HAP-1 (cell line): ENCODE measurements around the gene ABCA3.
A peak's percentile ranks its signal among the peaks of the same experiment; 100 is the strongest.
"Not testable (repeated sequence)": the region's sequence is repeated elsewhere in the genome, so short reads cannot be mapped to it uniquely, and the experiment has no call there.

ENCODE experiments used
- DNase-seq, 2 experiments: peaks; one replicate each; pipeline ENCODE4 v3.0.0-alpha.2; 2016 to 2020; ENCODE audit warnings: low spot score in 2 of 2
- H3K27me3 ChIP-seq: fragments of 250-450 bp; sonication (Bioruptor Pico); 2 replicates; pipeline ENCODE4 v1.5.1; 2020; ENCODE audit warnings: low read depth, mild to moderate bottlenecking, moderate library complexity
- H3K36me3 ChIP-seq: fragments of 250-450 bp; sonication (Bioruptor Pico); replicated peaks from 2 replicates; pipeline ENCODE4 v1.5.1; 2020; ENCODE audit warnings: mild to moderate bottlenecking
- H3K4me1 ChIP-seq: fragments of 250-450 bp; sonication (Bioruptor Pico); 2 replicates; pipeline ENCODE4 v1.5.1; 2020; ENCODE audit warnings: mild to moderate bottlenecking
- H3K4me3 ChIP-seq: fragments of 250-450 bp; sonication (Bioruptor Pico); 2 replicates; pipeline ENCODE4 v1.5.1; 2020; ENCODE audit warnings: mild to moderate bottlenecking, moderate library complexity
- H3K9me3 ChIP-seq: fragments of 250-450 bp; sonication (Bioruptor Pico); 2 replicates; pipeline ENCODE4 v1.5.1; 2020; ENCODE audit warnings: mild to moderate bottlenecking, moderate library complexity
- in situ Hi-C: fragments of 300-500 bp; cut with MboI; formaldehyde crosslinking; loops from 3 replicates; pipeline ENCODE4 v1.14.3; 2020; ENCODE audit warnings: low sequenced_read_pairs, inconsistent platforms, mixed read lengths

The ABCA3 gene

DNA sequence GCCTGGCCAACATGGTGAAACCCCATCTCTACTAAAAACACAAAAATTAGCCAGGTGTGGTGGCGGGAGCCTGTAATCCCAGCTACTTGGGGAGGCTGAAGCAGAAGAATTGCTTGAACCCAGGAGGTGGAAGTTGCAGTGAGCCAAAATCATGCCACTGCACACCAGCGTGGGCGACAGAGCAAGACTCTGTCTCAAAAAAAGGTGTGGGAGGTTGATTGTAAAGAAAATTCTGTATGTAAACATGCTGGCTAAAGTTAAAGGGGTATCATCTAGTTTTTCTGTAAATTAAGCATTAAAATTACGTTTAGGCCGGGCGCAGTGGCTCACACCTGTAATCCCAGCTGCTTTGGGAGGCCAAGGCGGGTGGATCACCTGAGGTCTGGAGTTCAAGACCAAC lies 82.0 kb downstream of the ABCA3 start:
- H3K4me1 ChIP-seq, DNase-seq, H3K9me3 ChIP-seq, H3K27me3 ChIP-seq, in situ Hi-C loops, H3K4me3 ChIP-seq: not testable (repeated sequence)
- H3K36me3 ChIP-seq: peaks cover 97% of the 10 kb centered on the region

DNA sequence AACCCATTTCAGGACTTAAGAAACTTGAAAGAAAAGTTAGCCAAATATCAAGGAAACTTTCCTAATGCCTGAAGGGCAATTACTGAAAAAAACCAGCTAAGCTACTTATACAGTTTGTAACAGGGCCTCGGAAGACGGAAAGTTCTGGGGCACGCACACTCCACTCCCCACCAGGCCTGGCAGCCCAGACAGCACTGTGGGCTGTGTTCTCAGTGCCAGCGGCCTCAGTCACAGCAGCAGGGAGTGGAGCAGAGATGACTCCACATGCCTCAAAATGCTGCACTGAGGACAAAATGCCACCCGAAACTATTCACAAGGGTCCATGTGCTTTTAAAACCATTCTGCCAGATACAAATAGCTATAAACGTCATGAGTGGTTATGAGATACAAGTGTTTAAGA lies 82.8 kb downstream of the ABCA3 start:
- Histone ChIP-seq H3K4me1 (no peaks in the 10 kb centered on the region), H3K4me3 (no peak overlapping the region), H3K27me3 (no peaks in the 10 kb centered on the region), H3K36me3 (peaks cover 94% of the 10 kb centered on the region), H3K9me3 (no peaks in the 10 kb centered on the region)
- no peak for DNase-seq
- in situ Hi-C loops: no loop called here

DNA sequence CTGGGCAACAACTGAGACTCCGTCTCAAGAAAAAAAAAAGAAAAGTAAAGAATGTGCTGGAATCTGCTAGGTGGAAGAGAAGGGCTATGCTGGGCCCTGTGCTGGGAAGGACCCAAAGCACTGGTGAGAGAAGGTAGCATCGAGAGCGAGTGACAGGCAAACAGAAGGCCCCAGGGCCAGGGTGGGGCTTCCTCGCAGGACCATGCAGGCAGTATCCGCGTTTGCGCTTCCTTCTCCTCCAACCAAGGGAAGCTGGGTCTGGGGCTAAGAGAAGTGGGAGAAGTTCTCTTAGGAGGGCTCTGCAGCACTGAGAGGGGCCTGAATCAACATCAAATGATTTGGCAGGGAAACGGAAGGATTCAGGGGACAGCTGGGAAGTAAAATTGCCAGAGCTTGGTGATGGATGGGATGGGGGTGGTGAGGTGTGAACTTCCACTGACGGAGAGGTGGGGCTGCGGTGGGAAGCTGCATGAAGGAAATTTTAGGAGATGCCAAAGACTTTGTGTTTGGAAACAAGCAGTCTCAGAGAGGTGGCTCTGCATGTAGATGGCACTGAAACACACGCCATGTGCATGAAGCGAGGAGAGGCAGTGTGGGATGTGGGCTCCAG lies 83.9 kb downstream of the ABCA3 start:
- Histone ChIP-seq H3K36me3 (peaks cover 93% of the 10 kb centered on the region), H3K4me1 (peaks cover 5% of the 10 kb centered on the region; the same call in 1 of the 2 replicates), H3K4me3 (no peak overlapping the region), H3K27me3 (no peaks in the 10 kb centered on the region), H3K9me3 (no peaks in the 10 kb centered on the region)
- in situ Hi-C loops: no loop called here
- DNase-seq: no peak

DNA sequence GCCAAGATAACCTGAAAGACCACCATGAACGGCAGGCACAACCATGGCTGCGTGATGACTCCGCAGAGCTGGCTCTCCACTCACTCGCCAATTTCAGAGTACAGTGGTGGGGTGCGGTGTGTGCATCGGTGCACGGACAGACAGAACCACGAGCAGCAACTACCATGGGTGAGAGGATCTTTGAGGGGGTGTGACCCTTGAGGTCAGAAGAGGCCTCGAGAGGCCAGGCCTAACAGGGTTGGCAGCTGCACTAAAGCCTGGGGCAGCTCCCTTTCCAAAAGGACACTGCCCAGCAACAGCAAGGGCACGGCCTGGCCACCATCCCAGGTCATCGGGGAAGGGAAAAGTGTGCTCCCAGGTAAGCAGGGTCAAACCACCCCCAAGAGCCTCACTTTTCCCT lies 87.2 kb downstream of the ABCA3 start:
- H3K4me3 ChIP-seq: no peak overlapping the region
- H3K27me3 ChIP-seq: no peaks in the 10 kb centered on the region
- peaks cover 73% of the 10 kb centered on the region for H3K36me3 ChIP-seq
- no peak for DNase-seq
- H3K4me1 ChIP-seq: peaks cover 5% of the 10 kb centered on the region; the same call in 1 of the 2 replicates
- in situ Hi-C loops: no loop called here
- H3K9me3 ChIP-seq: no peaks in the 10 kb centered on the region

DNA sequence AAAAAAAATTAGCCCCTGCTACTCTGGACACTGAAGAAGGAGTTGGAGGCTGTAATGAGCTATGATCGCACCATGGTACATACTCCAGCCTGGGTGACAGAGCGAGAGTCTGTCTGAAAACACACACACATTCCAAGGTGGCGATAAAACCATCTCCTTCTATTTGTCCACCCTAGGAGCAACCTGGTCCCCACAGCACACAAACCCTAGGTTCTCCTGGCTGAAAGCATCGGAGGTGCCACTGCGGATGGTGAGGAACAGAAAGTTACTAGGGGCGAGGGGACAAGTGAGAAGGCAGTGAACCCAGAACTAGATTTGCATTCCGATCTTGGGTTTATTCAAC lies 87.8 kb downstream of the ABCA3 start:
- peaks cover 73% of the 10 kb centered on the region for H3K36me3 ChIP-seq
- no peaks in the 10 kb centered on the region for H3K27me3 ChIP-seq
- no peak overlapping the region for H3K4me3 ChIP-seq
- no peaks in the 10 kb centered on the region for H3K9me3 ChIP-seq
- in situ Hi-C loops: no loop called here
- no peak for DNase-seq
- peaks cover 5% of the 10 kb centered on the region; the same call in 1 of the 2 replicates for H3K4me1 ChIP-seq

DNA sequence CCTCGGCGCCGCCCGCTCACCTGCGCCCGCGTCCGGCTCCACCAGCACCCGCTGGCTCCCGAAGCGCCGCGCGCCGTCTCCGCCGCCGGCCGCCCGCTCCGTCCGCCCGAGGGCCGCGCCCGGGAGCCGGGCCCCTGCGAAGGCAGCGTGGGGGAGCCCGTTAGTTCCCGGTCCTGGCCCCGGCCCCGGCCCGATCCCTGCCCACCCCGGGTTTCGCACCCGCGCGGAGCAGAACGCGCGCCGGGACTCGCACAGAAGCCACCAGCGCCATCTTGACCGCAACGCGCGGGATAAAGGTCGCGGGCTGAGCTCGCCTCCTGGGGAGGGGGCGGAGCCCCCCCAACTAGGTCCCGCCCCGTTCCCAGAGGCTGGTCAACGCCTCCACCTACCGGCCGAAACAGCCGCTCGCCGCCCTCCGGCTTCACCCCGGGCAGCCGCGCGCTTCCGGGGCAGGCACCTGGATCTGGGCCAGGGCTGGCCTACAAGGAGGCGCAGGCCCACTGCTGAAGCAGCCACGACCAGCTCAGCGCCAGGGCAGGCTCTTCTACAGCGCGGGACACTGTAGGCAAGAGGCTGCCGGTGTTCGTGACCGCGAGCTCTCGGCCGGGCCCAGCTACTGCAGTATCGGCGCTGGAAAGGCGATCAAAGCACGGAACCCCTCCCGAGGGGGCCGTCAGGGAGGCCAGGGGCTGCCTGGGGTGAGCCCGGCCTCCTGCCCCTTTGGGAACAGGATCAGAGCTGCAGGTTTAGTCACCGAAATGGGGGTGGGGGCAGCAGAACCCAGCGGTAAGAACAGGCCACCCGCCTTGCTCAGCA lies 89.0 kb downstream of the ABCA3 start, which contains the start of gene ECI1:
ECI1 (minus strand) TSS at position 292 of the 816 bp plus-strand sequence; CDS start at position 271, 21 bp downstream.
- Histone ChIP-seq H3K9me3 (no peaks in the 10 kb centered on the region), H3K4me1 (peaks cover 5% of the 10 kb centered on the region; the same call in 1 of the 2 replicates), H3K27me3 (no peaks in the 10 kb centered on the region), H3K4me3 (peak within 1 kb of the TSS; percentile 65), H3K36me3 (peaks cover 73% of the 10 kb centered on the region)
- in situ Hi-C loops: no loop called here
- DNase-seq: peak; percentile 90 to 98

DNA sequence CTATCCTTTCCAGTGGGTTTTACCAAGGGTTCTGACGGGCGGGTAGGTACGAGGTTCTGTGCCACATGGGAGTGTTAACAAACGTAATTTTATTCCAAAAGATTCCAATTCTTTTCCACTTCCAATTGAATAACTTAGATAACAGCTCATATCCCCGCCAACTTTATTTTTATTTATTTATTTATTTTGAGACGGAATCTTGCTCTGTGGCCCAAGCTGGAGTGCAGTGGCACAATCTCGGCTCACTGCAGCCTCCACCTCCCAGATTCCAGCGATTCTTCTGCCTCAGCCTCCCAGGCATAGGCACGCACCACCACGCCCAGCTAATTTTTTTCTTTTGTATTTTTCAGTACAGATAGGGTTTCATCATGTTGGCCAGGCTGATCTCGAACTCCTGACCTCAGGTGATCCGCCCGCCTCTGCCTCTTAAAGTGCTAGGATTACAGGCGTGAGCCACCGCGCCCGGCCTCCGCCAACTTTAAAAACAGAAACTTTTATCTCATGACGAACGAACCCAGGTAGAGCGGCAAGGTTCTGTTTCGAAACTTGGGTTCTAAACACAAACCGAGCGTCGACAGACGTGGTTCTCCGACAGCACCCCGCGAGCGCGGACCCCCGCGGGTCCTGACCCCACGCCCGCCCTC lies 89.8 kb downstream of the ABCA3 start:
- in situ Hi-C loops: no loop called here
- peak overlapping the region; percentile 65 for H3K4me3 ChIP-seq
- H3K36me3 ChIP-seq: peaks cover 73% of the 10 kb centered on the region
- H3K27me3 ChIP-seq: no peaks in the 10 kb centered on the region
- no peaks in the 10 kb centered on the region for H3K9me3 ChIP-seq
- peak; percentile 40 to 67 for DNase-seq
- H3K4me1 ChIP-seq: peaks cover 5% of the 10 kb centered on the region; the same call in 1 of the 2 replicates

DNA sequence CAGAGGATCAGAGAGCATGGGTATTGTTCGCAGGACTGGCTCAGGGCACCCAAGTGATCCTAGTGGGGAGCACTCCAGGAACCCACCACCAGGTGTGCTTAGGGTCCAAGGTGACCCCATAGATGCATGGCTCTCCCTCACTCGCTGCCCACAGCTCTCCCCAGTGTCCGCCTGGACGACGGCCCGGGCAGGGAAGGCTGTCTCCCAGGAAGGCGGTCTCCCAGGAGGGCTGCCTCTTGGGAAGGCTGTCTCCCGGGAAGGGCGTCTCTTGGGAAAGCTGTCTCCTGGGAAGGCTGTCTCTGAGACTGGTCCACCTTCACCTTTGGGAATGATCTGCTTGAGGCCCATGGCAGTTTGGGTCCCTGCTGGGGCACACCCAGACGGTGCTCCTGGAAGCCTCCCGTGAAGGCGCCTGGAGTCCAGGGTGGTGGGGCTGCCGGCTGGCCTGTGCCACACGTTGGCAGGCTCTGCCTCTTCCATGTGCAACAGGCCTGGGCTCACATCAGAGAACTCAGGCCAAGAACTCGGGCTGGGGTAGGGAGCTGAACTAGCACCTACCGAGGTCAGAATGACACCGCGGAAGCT lies 94.1 kb downstream of the ABCA3 start:
- Histone ChIP-seq H3K9me3 (no peaks in the 10 kb centered on the region), H3K27me3 (no peaks in the 10 kb centered on the region), H3K4me1 (no peaks in the 10 kb centered on the region), H3K36me3 (peaks cover 78% of the 10 kb centered on the region), H3K4me3 (no peak overlapping the region)
- DNase-seq: no peak
- in situ Hi-C loops: no loop called here

DNA sequence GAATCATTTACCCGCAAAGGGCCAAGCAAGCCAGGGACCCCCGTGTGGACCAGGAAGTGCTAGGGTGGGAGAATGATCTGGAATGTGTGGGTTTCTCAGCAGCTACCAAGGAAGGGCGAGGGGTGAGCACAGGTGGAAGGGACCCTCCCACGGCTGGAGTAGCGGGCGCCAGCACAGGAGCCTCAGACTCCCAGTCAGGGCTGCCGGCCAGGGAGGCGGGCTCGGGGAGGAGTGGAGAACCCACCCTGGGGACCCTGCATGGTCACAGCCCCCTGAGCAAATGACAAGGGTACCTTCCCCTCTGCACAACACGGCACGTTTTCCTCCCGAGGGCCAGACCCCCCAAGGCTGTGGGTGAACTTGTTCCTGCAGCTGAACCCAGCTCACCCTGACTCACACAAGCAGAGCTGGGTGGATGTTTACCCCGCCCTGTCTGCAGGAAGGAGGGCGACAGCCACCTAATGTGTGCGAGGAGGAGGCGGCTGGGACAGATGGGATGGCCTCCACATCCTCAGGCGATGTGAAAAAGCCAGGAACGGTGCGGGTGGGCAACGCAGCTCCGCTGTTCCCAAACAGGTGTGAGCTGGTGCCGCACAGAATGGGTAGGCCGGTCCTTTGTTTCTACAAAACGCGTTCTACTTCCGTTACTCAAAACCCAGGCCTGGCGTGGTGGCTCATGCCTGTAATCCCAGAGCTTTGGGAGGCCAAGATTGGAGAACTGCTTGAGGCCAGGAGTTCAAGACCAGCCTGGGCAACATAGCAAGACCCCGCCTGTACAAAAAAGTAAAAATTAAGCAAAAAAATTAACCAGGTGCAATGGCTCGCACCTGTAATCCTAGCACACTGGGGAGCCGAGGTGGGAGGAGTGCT lies 95.4 kb downstream of the ABCA3 start:
- DNase-seq: no peak
- Histone ChIP-seq H3K4me3 (no peak overlapping the region), H3K9me3 (no peaks in the 10 kb centered on the region), H3K27me3 (no peaks in the 10 kb centered on the region), H3K36me3 (peaks cover 81% of the 10 kb centered on the region), H3K4me1 (no peaks in the 10 kb centered on the region)
- in situ Hi-C loops: no loop called here

DNA sequence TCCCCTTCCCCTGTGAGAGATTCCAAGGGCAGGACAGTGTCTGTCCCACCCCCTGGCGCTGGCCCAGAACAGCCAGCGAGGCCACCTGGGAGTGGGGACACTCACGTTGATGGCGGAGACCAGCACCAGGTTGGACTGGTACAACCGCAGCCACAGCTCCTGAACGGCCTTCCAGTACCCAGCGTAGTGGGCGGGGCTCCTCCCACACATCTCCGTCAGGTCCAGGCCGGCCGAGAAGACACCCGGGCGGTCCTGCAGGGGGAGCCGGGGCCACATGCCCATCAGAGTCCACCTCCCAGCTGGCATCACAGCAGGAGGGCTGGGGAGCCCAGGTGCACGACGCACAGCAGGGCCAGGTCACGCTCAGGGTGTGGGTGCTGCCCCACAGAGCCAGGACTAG lies 96.2 kb downstream of the ABCA3 start:
- H3K27me3 ChIP-seq: no peaks in the 10 kb centered on the region
- no peak overlapping the region for H3K4me3 ChIP-seq
- peak in 1 of 2 experiments; percentile 47 for DNase-seq
- in situ Hi-C loops: no loop called here
- H3K9me3 ChIP-seq: no peaks in the 10 kb centered on the region
- H3K4me1 ChIP-seq: no peaks in the 10 kb centered on the region
- H3K36me3 ChIP-seq: peaks cover 85% of the 10 kb centered on the region

DNA sequence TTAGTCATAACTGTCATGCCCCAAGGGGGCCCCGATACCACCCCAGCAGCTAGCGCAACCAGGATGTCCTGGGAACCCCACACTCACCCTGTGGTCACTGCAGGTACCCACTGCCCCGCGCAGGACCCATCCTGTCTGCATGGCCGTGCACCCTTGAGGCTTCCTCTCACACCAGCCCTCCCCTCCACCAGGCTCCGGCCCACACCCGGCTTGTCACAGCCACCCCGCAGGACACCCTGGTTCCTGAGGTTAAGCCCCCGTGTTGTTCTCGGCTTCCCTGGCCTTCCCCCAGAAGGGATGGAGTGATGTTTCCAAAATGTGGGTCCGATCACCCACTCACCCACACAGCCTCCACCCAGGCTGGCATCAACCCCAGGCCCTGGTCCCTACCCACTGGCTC lies 96.7 kb downstream of the ABCA3 start:
- in situ Hi-C loops: no loop called here
- no peak overlapping the region for H3K4me3 ChIP-seq
- no peaks in the 10 kb centered on the region for H3K27me3 ChIP-seq
- H3K9me3 ChIP-seq: no peaks in the 10 kb centered on the region
- H3K36me3 ChIP-seq: peaks cover 80% of the 10 kb centered on the region
- DNase-seq: no peak
- no peaks in the 10 kb centered on the region for H3K4me1 ChIP-seq

DNA sequence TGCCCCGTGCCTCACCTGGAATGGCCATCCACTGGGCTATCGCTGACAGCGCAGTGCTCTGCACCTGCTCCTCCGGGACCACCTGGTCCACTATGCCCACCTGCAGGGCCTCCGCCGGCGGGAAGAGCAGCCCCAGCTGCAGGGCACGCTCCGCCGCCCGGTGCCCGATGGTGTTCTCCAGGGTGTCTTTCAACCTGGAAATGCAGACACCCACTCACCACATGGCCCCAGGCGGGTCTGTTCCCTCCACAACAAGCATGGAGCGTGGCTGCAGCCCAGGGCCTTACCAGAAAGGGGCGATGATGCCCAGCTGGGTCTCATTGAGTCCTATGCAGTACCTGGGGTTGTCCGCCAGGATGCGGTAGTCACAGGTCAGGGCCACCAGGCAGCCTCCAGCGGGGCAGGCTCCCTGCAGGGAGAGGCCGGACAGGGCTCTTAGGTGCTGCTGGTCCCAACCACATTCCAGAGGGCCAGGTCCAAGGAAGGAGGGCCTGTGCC lies 97.4 kb downstream of the ABCA3 start:
- H3K4me1 ChIP-seq: no peaks in the 10 kb centered on the region
- H3K4me3 ChIP-seq: no peak overlapping the region
- H3K9me3 ChIP-seq: no peaks in the 10 kb centered on the region
- in situ Hi-C loops: no loop called here
- peaks cover 73% of the 10 kb centered on the region for H3K36me3 ChIP-seq
- no peak for DNase-seq
- H3K27me3 ChIP-seq: no peaks in the 10 kb centered on the region

DNA sequence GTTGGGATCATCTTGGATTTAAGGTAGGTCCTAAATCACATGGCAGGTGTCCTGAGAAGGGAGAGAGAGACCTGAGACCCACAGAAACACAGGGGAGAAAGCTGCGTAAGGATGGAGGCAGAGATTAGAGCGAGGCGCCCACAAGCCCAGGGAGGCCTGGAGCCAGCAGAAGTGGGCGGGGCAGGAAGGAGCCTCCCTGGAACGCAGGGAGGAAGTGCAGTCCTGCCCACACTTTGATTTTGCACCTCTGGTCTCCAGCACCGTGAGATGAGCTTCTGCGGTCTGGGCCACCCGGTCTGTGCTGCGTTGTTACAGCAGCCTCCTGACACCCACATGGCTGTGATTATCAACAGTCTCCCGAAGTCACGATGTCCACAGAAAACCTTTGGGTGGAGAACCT lies 97.9 kb downstream of the ABCA3 start:
- H3K36me3 ChIP-seq: peaks cover 69% of the 10 kb centered on the region
- no peak for DNase-seq

More for the DNA sequence above, 97.9 kb downstream of the ABCA3 start:
- H3K4me1 ChIP-seq: no peaks in the 10 kb centered on the region
- H3K9me3 ChIP-seq: no peaks in the 10 kb centered on the region
- no peaks in the 10 kb centered on the region for H3K27me3 ChIP-seq
- H3K4me3 ChIP-seq: no peak overlapping the region
- in situ Hi-C loops: no loop called here
